HEK293 (cell line): ENCODE measurements around the gene TTLL11.

ENCODE experiments used
- BCL11B ChIP-seq: fragments of 450-650 bp; formaldehyde crosslinking; IDR thresholded peaks from 2 replicates; pipeline ENCODE4 v1.5.1; 2016; ENCODE audit warnings: low read depth, missing biosample characterization, missing genetic modification characterization
- FEZF1 ChIP-seq: fragments of 450-650 bp; formaldehyde crosslinking; IDR thresholded peaks from 2 replicates; pipeline ENCODE4 v1.5.1; 2016; ENCODE audit warnings: missing biosample characterization, missing genetic modification characterization
- GFI1B ChIP-seq: fragments of 450-650 bp; formaldehyde crosslinking; IDR thresholded peaks from 2 replicates; pipeline ENCODE4 v1.5.1; 2016; ENCODE audit warnings: missing biosample characterization, missing genetic modification characterization
- GLIS1 ChIP-seq: fragments of 450-650 bp; formaldehyde crosslinking; IDR thresholded peaks from 2 replicates; pipeline ENCODE4 v1.5.1; 2016; ENCODE audit warnings: missing biosample characterization, missing genetic modification characterization
- OSR2 ChIP-seq: fragments of 450-650 bp; formaldehyde crosslinking; IDR thresholded peaks from 2 replicates; pipeline ENCODE4 v1.5.1; 2016; ENCODE audit warnings: missing biosample characterization, missing genetic modification characterization
- PRDM1 ChIP-seq: fragments of 450-650 bp; formaldehyde crosslinking; IDR thresholded peaks from 2 replicates; pipeline ENCODE4; 2016; ENCODE audit warnings: missing biosample characterization, missing genetic modification characterization
- PRDM6 ChIP-seq: fragments of 450-650 bp; formaldehyde crosslinking; IDR thresholded peaks from 2 replicates; pipeline ENCODE4 v1.5.1; 2017; ENCODE audit warnings: missing biosample characterization, missing genetic modification characterization
- SCRT2 ChIP-seq: fragments of 450-650 bp; formaldehyde crosslinking; IDR thresholded peaks from 2 replicates; pipeline ENCODE4 v1.5.1; 2016; ENCODE audit warnings: missing biosample characterization, missing genetic modification characterization
- SP3 ChIP-seq: fragments of 450-650 bp; formaldehyde crosslinking; IDR thresholded peaks from 2 replicates; pipeline ENCODE4 v1.5.1; 2016; ENCODE audit warnings: missing biosample characterization, missing genetic modification characterization
- ZBTB11 ChIP-seq: fragments of 450-650 bp; formaldehyde crosslinking; conservative IDR thresholded peaks from 2 replicates; pipeline ENCODE4 v1.5.1; 2016; ENCODE audit warnings: low read depth, missing biosample characterization, missing genetic modification characterization
- ZBTB21 ChIP-seq: fragments of 450-650 bp; formaldehyde crosslinking; IDR thresholded peaks from 2 replicates; pipeline ENCODE4 v1.5.1; 2017; ENCODE audit warnings: missing biosample characterization, missing genetic modification characterization
- ZEB2 ChIP-seq: fragments of 450-650 bp; formaldehyde crosslinking; IDR thresholded peaks from 2 replicates; pipeline ENCODE4 v1.5.1; 2016; ENCODE audit warnings: missing biosample characterization, missing genetic modification characterization
- ZFHX2 ChIP-seq: fragments of 450-650 bp; formaldehyde crosslinking; conservative IDR thresholded peaks from 2 replicates; pipeline ENCODE4 v1.5.1; 2016; ENCODE audit warnings: missing biosample characterization, missing genetic modification characterization
- ZIC2 ChIP-seq: fragments of 450-650 bp; formaldehyde crosslinking; IDR thresholded peaks from 2 replicates; pipeline ENCODE4 v1.5.1; 2016; ENCODE audit warnings: missing biosample characterization, missing genetic modification characterization
- ZNF114 ChIP-seq: fragments of 450-650 bp; formaldehyde crosslinking; IDR thresholded peaks from 2 replicates; pipeline ENCODE4 v1.5.0; 2017; ENCODE audit warnings: missing biosample characterization, missing genetic modification characterization
- ZNF133 ChIP-seq: fragments of 450-650 bp; formaldehyde crosslinking; IDR thresholded peaks from 2 replicates; pipeline ENCODE4 v1.5.1; 2016; ENCODE audit warnings: missing biosample characterization, missing genetic modification characterization
- ZNF148 ChIP-seq: fragments of 450-650 bp; formaldehyde crosslinking; IDR thresholded peaks from 2 replicates; pipeline ENCODE4 v1.5.0; 2017; ENCODE audit warnings: missing biosample characterization, missing genetic modification characterization, borderline replicate concordance
- ZNF16 ChIP-seq: fragments of 450-650 bp; formaldehyde crosslinking; IDR thresholded peaks from 2 replicates; pipeline ENCODE4 v1.5.1; 2016; ENCODE audit warnings: low read depth, missing biosample characterization, missing genetic modification characterization
- ZNF184 ChIP-seq: fragments of 450-650 bp; IDR thresholded peaks from 2 replicates; pipeline ENCODE4 v1.5.1; 2018; ENCODE audit warnings: missing biosample characterization, mild to moderate bottlenecking, missing genetic modification characterization
- ZNF19 ChIP-seq: fragments of 450-650 bp; formaldehyde crosslinking; IDR thresholded peaks from 2 replicates; pipeline ENCODE4; 2016; ENCODE audit warnings: missing biosample characterization, missing genetic modification characterization, low read depth
- ZNF2 ChIP-seq: fragments of 450-650 bp; formaldehyde crosslinking; IDR thresholded peaks from 2 replicates; pipeline ENCODE4 v1.5.1; 2016; ENCODE audit warnings: missing biosample characterization, missing genetic modification characterization
- ZNF280C ChIP-seq: fragments of 450-650 bp; formaldehyde crosslinking; IDR thresholded peaks from 2 replicates; pipeline ENCODE4 v1.5.1; 2016; ENCODE audit warnings: missing biosample characterization, missing genetic modification characterization
- ZNF335 ChIP-seq: fragments of 450-650 bp; formaldehyde crosslinking; conservative IDR thresholded peaks from 2 replicates; pipeline ENCODE4 v1.5.1; 2016; ENCODE audit warnings: missing biosample characterization, missing genetic modification characterization
- ZNF366 ChIP-seq: fragments of 450-650 bp; formaldehyde crosslinking; conservative IDR thresholded peaks from 2 replicates; pipeline ENCODE4 v1.5.1; 2016; ENCODE audit warnings: missing biosample characterization, missing genetic modification characterization
- ZNF37A ChIP-seq: fragments of 450-650 bp; IDR thresholded peaks from 2 replicates; pipeline ENCODE4 v1.5.1; 2018; ENCODE audit warnings: missing biosample characterization, missing genetic modification characterization
- ZNF391 ChIP-seq: fragments of 450-650 bp; formaldehyde crosslinking; IDR thresholded peaks from 2 replicates; pipeline ENCODE4 v1.5.1; 2016; ENCODE audit warnings: low read depth, missing biosample characterization, missing genetic modification characterization, borderline replicate concordance
- ZNF398 ChIP-seq: fragments of 450-650 bp; formaldehyde crosslinking; IDR thresholded peaks from 2 replicates; pipeline ENCODE4 v1.5.1; 2017; ENCODE audit warnings: missing biosample characterization, missing genetic modification characterization
- ZNF549 ChIP-seq: fragments of 450-650 bp; IDR thresholded peaks from 2 replicates; pipeline ENCODE4 v1.5.1; 2018; ENCODE audit warnings: missing biosample characterization, missing genetic modification characterization, mild to moderate bottlenecking, inconsistent platforms, moderate library complexity
- ZNF558 ChIP-seq: fragments of 450-650 bp; formaldehyde crosslinking; IDR thresholded peaks from 2 replicates; pipeline ENCODE4 v1.5.1; 2016; ENCODE audit warnings: missing biosample characterization, missing genetic modification characterization
- ZNF624 ChIP-seq: fragments of 450-650 bp; formaldehyde crosslinking; IDR thresholded peaks from 2 replicates; pipeline ENCODE4 v1.5.1; 2017; ENCODE audit warnings: missing biosample characterization, missing genetic modification characterization
- ZNF654 ChIP-seq: fragments of 450-650 bp; formaldehyde crosslinking; IDR thresholded peaks from 2 replicates; pipeline ENCODE4 v1.5.1; 2016; ENCODE audit warnings: low read depth, missing biosample characterization, missing genetic modification characterization

The TTLL11 gene

GRCh38 chr9:121921444-121921843, 171.7 kb downstream of the TTLL11 start (continued):
- no peak for TF ChIP-seq ZNF37A (tag by site-specific recombination)
- no peak for TF ChIP-seq ZFHX2 (tag by site-specific recombination)
- TF ChIP-seq PRDM1 (tag by site-specific recombination), result peak; percentile 58; the same call in 1 of the 2 replicates
- 0 out of 2 replicates have a peak, but pooled peaks have one; percentile 32 for TF ChIP-seq OSR2 (tag by site-specific recombination)
- TF ChIP-seq ZEB2 (tag by site-specific recombination), result no peak
- TF ChIP-seq ZNF366, result 0 out of 2 replicates have a peak, but pooled peaks have one; percentile 13
- TF ChIP-seq FEZF1, result no peak
- no peak for TF ChIP-seq ZNF280C
- TF ChIP-seq ZNF184 (tag by site-specific recombination), result no peak
- TF ChIP-seq SP3 (tag by site-specific recombination), result no peak
- no peak for TF ChIP-seq ZNF16 (tag by site-specific recombination)
- no peak for TF ChIP-seq BCL11B (tag by site-specific recombination)
- TF ChIP-seq PRDM6 (tag by site-specific recombination), result peak; percentile 87
- no peak for TF ChIP-seq ZBTB21 (tag by site-specific recombination)
- peak; percentile 45; the same call in 1 of the 2 replicates for TF ChIP-seq GFI1B (tag by site-specific recombination)
- no peak for TF ChIP-seq ZNF558 (tag by site-specific recombination)
- TF ChIP-seq ZNF549 (tag by site-specific recombination), result no peak
- TF ChIP-seq ZNF19 (tag by site-specific recombination), result no peak
- no peak for TF ChIP-seq ZNF624
- TF ChIP-seq ZBTB11 (tag by site-specific recombination), result no peak
- TF ChIP-seq ZNF133, result no peak
- TF ChIP-seq ZNF391 (tag by site-specific recombination), result no peak
- TF ChIP-seq ZIC2, result peak; percentile 92
- TF ChIP-seq SCRT2 (tag by site-specific recombination), result no peak
- TF ChIP-seq ZNF114 (tag by site-specific recombination), result no peak
- no peak for TF ChIP-seq ZNF2
- no peak for TF ChIP-seq ZNF148 (tag by site-specific recombination)
- no peak for TF ChIP-seq ZNF654 (tag by site-specific recombination)
- no peak; the same call in 1 of the 2 replicates for TF ChIP-seq ZNF335 (tag by site-specific recombination)
- TF ChIP-seq ZNF398, result no peak
- TF ChIP-seq GLIS1 (tag by site-specific recombination), result peak; percentile 48; the same call in 1 of the 2 replicates
